Testis (tissue), 3 donors: ENCODE data around the gene ACSS1. TPM values are rescaled to one million over a fixed set of nuclear protein-coding genes. Genes with fewer than 3 reads are reported as not detected.

Experiments used
- DNase-seq: peaks from one replicate; pipeline ENCODE4 v3.0.0-alpha.2; 2019
- H3K27ac ChIP-seq, 2 donors: fragments of 200-600 bp; sonication (generic); one replicate each; pipeline ENCODE4 v1.5.1; 2019
- H3K27me3 ChIP-seq: fragments of 200-600 bp; sonication (generic); one replicate; pipeline ENCODE4 v1.5.1; 2019
- H3K36me3 ChIP-seq: fragments of 200-600 bp; sonication (generic); one replicate; pipeline ENCODE4 v1.5.1; 2017; ENCODE audit warnings: low read depth; ENCODE audit errors: missing control alignments
- H3K4me1 ChIP-seq: fragments of 200-600 bp; sonication (generic); one replicate; pipeline ENCODE4 v1.5.1; 2019
- H3K4me3 ChIP-seq, 2 donors: fragments of 200-600 bp; sonication (generic); one replicate each; pipeline ENCODE4 v1.5.1; 2017 to 2019
- H3K9me3 ChIP-seq: fragments of 200-600 bp; sonication (generic); one replicate; pipeline ENCODE4 v1.5.1; 2017
- CTCF ChIP-seq, 3 experiments: fragments of 450-650 bp in 2 of 3; fragments of 200-600 bp in 1 of 3; sonication (generic) in 1 of 3; IDR thresholded peaks; one replicate each; pipeline ENCODE4 v1.5.1; 2016 to 2019; ENCODE audit warnings: antibody characterized with exemption in 3 of 3, mild to moderate bottlenecking in 2 of 3, moderate library complexity in 1 of 3
- POLR2A ChIP-seq: fragments of 450-650 bp; IDR thresholded peaks from one replicate; pipeline ENCODE4 v1.6.1; 2017; ENCODE audit warnings: antibody characterized with exemption, mild to moderate bottlenecking, moderate library complexity
- WGBS, 2 donors: methylation state at CpG; one replicate each; pipeline ENCODE4 v1.1.5; 2018; 5-methylcytosine and 5-hydroxymethylcytosine counted together
- intact Hi-C: fragments of 100-400 bp; cut with DNase I; formaldehyde crosslinking; loops from one replicate; pipeline ENCODE4 v1.15.1; 2023; ENCODE audit warnings: low total_unique reads
- polyA plus RNA-seq: library from polyadenylated mRNA; stranded (reverse); fragments of 350-450 nt; fragmentation: Illumina TruSeq; extraction: RNeasy Lipid Tissue Mini Kit (QIAGEN cat#74804); gene quantifications from one replicate; pipeline ENCODE4 v1.2.3, GENCODE V29; 2014; ENCODE audit warnings: low read depth, low replicate concordance; ENCODE audit not compliant: insufficient read depth
- total RNA-seq, 2 donors: library from RNA; depleted of rRNA; stranded (reverse); fragments of >200 nt; gene quantifications; one replicate each; pipeline ENCODE4 v1.2.3, GENCODE V29; 2016

ACSS1 gene
- total and polyA plus RNA-seq, 3 donors from 2014 or later = 61.5 to 184 (median 162) TPM

- WGBS, 2 donors = 46 to 68% methylated on average over 11 to 16 of the region's 16 CpGs
- peak; percentile 59 for DNase-seq
- peak overlapping the region in 1 of 2 donors; percentile 2 for H3K27ac ChIP-seq
These were observed 8.5 kb downstream of the ACSS1 start for GRCh38 chr20:25049261-25050060.

GRCh38 chr20:25048519-25048952, 9.4 kb downstream of the ACSS1 start:
- H3K27ac ChIP-seq = no peak overlapping the region
- peaks cover 71% of the 10 kb centered on the region for H3K4me1 ChIP-seq
- no peak overlapping the region for H3K4me3 ChIP-seq
- TF ChIP-seq CTCF (IDR thresholded peaks at IDR 0.05) = no peak
- TF ChIP-seq POLR2A = no peak
- H3K27me3 ChIP-seq = no peaks in the 10 kb centered on the region
- no peaks in the 10 kb centered on the region for H3K9me3 ChIP-seq
- 7 to 38% methylated on average over 3 to 8 of the region's 8 CpGs for WGBS, 2 donors
- DNase-seq = peak; percentile 78
- H3K36me3 ChIP-seq = no peaks in the 10 kb centered on the region
- intact Hi-C loops = no loop called here

More at GRCh38 chr20:25049261-25050060, 8.5 kb downstream of the ACSS1 start:
- Histone ChIP-seq H3K9me3 (no peaks in the 10 kb centered on the region), H3K36me3 (no peaks in the 10 kb centered on the region), H3K27me3 (no peaks in the 10 kb centered on the region), H3K4me3 (no peak overlapping the region), H3K4me1 (peaks cover 77% of the 10 kb centered on the region)
- TF ChIP-seq POLR2A = no peak
- no peak for TF ChIP-seq CTCF (IDR thresholded peaks at IDR 0.05)
- intact Hi-C loops = loop anchor here (10.0 kb wide), 1 partner anchor 1425 kb away; no protein-coding TSS in a partner anchor

- Histone ChIP-seq H3K4me1 (peaks cover 71% of the 10 kb centered on the region), H3K27ac (peak overlapping the region in 1 of 2 donors; percentile 45), H3K27me3 (no peaks in the 10 kb centered on the region), H3K9me3 (no peaks in the 10 kb centered on the region), H3K36me3 (no peaks in the 10 kb centered on the region), H3K4me3 (no peak overlapping the region)
- intact Hi-C loops = no loop called here
- DNase-seq = no peak
- WGBS, 2 donors = 76 to 94% methylated on average over 9 to 13 of the region's 13 CpGs
- TF ChIP-seq POLR2A = no peak
- no peak for TF ChIP-seq CTCF (IDR thresholded peaks at IDR 0.05)
These were observed 10.2 kb downstream of the ACSS1 start for GRCh38 chr20:25047766-25048165.

- Histone ChIP-seq H3K36me3 (no peaks in the 10 kb centered on the region), H3K4me3 (no peak overlapping the region), H3K27me3 (no peaks in the 10 kb centered on the region), H3K27ac (no peak overlapping the region), H3K9me3 (no peaks in the 10 kb centered on the region), H3K4me1 (peaks cover 71% of the 10 kb centered on the region)
- DNase-seq = no peak
- intact Hi-C loops = no loop called here
- WGBS, 2 donors = 78% methylated on average over 21 of the region's 21 CpGs
- TF ChIP-seq POLR2A = no peak
These were observed 10.9 kb downstream of the ACSS1 start for GRCh38 chr20:25046736-25047666.

GRCh38 chr20:25046181-25046641, 11.7 kb downstream of the ACSS1 start:
- Histone ChIP-seq H3K4me3 (no peak overlapping the region), H3K27me3 (no peaks in the 10 kb centered on the region), H3K36me3 (no peaks in the 10 kb centered on the region), H3K27ac (no peak overlapping the region), H3K4me1 (peaks cover 71% of the 10 kb centered on the region), H3K9me3 (no peaks in the 10 kb centered on the region)
- DNase-seq = no peak
- TF ChIP-seq CTCF (IDR thresholded peaks at IDR 0.05) (no peak), POLR2A (no peak)
- intact Hi-C loops = no loop called here
- WGBS, 2 donors = 85 to 87% methylated on average over 9 to 14 of the region's 14 CpGs
